ENCODE results near the gene NEURL1. TPM values are rescaled to one million over a fixed set of nuclear protein-coding genes. Genes with fewer than 3 reads are reported as not detected.

Gene NEURL1
- total and polyA plus RNA-seq, 2 donors (not counting 3 experiments of a cell fraction or from before 2014, with no cell fraction given): 0.06 to 0.22 TPM

GRCh38 chr10:103602852-103603155 lies 109.3 kb downstream of the NEURL1 start:
- no peaks in the 10 kb centered on the region for H3K27me3 ChIP-seq (ENCODE audit: control insufficient read depth in 2 of 2, insufficient read depth in 2 of 2, low read length in 2 of 2)
- intact Hi-C loops (cut with micrococcal nuclease): no loop called here
- no peak overlapping the region for H3K27ac ChIP-seq (ENCODE audit: insufficient read depth, low read depth, low read length)
- dilution Hi-C loops (cut with MboI; ENCODE audit: extremely low pct_ligation_motif_present, low sequenced_read_pairs): no loop called here
- no peak for FAIRE-seq
- POLR2A ChIA-PET: interaction anchor here (0.6 kb wide), 1 partner anchor 12 kb away, joined by 6 read pairs; no protein-coding TSS in a partner anchor
- peaks cover 0 to 2% of the 10 kb centered on the region in 2 experiments for H3K36me3 ChIP-seq (ENCODE audit: control insufficient read depth in 2 of 2, extremely low read depth in 1 of 2, insufficient read depth in 2 of 2, low read length in 2 of 2)
- no peaks in the 10 kb centered on the region for H4K20me1 ChIP-seq (replicated peaks; ENCODE audit: control insufficient read depth, extremely low read depth, insufficient read depth, low read length)
- H2AFZ ChIP-seq (ENCODE audit: low read depth, low read length): no peak overlapping the region
- no peak for DNase-seq (ENCODE audit: low read depth, low spot score)
- TF ChIP-seq MAX (IDR thresholded peaks at IDR 0.05; ENCODE audit: insufficient read depth, insufficient read length) (no peak), EZH2 (IDR thresholded peaks at IDR 0.05; ENCODE audit: borderline replicate concordance, low read depth, low read length, severe bottlenecking) (no peak), MYC (IDR thresholded peaks at IDR 0.05; ENCODE audit: low read depth, low read length) (no peak), POLR2AphosphoS5 (IDR thresholded peaks at IDR 0.05; ENCODE audit: insufficient read depth, low read depth, low read length) (no peak), CTCF (IDR thresholded peaks at IDR 0.05; ENCODE audit: extremely low read depth in 1 of 2, insufficient read depth in 1 of 2, low read depth in 1 of 2, low read length in 2 of 2) (no peak), GATA2 (IDR thresholded peaks at IDR 0.05; ENCODE audit: insufficient read depth, insufficient read length, low read depth, low read length) (no peak), FOS (IDR thresholded peaks at IDR 0.05; ENCODE audit: borderline replicate concordance, insufficient read depth, low read length) (no peak), POLR2A (IDR thresholded peaks at IDR 0.05; ENCODE audit: low read depth, low read length) (no peak), JUN (IDR thresholded peaks at IDR 0.05; ENCODE audit: borderline replicate concordance, insufficient read depth, insufficient read length, low read depth) (no peak)
- H3K4me1 ChIP-seq (ENCODE audit: control insufficient read depth, extremely low read depth, insufficient read depth, low read length): peaks cover 9% of the 10 kb centered on the region
- no peak overlapping the region for H3K4me3 ChIP-seq (replicated peaks in 1 of 3; ENCODE audit: insufficient read depth in 1 of 3, low read depth in 1 of 3, low read length in 3 of 3)
- H3K4me2 ChIP-seq (ENCODE audit: insufficient read depth, low read length): no peak overlapping the region
- H3K9me1 ChIP-seq (replicated peaks; ENCODE audit: control insufficient read depth, extremely low read depth, insufficient read depth, low read length): no peaks in the 10 kb centered on the region
- BruUV-seq (replicated peaks): no TSS peak
- H3K9me3 ChIP-seq (replicated peaks; ENCODE audit: control insufficient read depth, insufficient read depth, low read length): no peaks in the 10 kb centered on the region
- H3K79me2 ChIP-seq (ENCODE audit: control insufficient read depth, insufficient read depth, low read length): no peaks in the 10 kb centered on the region
- CTCF ChIA-PET: interaction anchor here (1.0 to 4.9 kb wide), 4 partner anchors 9 to 84 kb away, joined by 3 to 99 read pairs (median 4); no protein-coding TSS in a partner anchor
- H3K9ac ChIP-seq (replicated peaks; ENCODE audit: extremely low read depth, insufficient read depth, low read length): no peak overlapping the region

Measured in endothelial cell of umbilical vein (primary cell).